ENCODE results near the gene PPM1F. TPM values are rescaled to one million over a fixed set of nuclear protein-coding genes. Genes with fewer than 3 reads are reported as not detected.

The PPM1F gene
- total RNA-seq, 4 donors from 2014 or later: 22.9 to 67.3 (median 32.4) TPM

GRCh38 chr22:21939461-21939913 is 13.2 kb downstream of the PPM1F start:
- no peak for DNase-seq (ENCODE audit: low spot score)
- TF ChIP-seq CTCF (IDR thresholded peaks at IDR 0.05): no peak
- ATAC-seq (ENCODE audit: low FRiP score): no peak

- ATAC-seq (ENCODE audit: low FRiP score) (no peak), DNase-seq (ENCODE audit: low spot score) (no peak)
- no peak for TF ChIP-seq CTCF (IDR thresholded peaks at IDR 0.05)
These were observed 13.7 kb downstream of the PPM1F start for GRCh38 chr22:21938906-21939305.

GRCh38 chr22:21938071-21938822 is 14.4 kb downstream of the PPM1F start:
- ATAC-seq (ENCODE audit: low FRiP score) (peak; percentile 90), DNase-seq (ENCODE audit: low spot score) (peak; percentile 93)
- peak; percentile 37 to 98 (median 78) for TF ChIP-seq CTCF (IDR thresholded peaks at IDR 0.05)

- TF ChIP-seq CTCF (IDR thresholded peaks at IDR 0.05): no peak
- peak; percentile 72 for ATAC-seq (ENCODE audit: low FRiP score)
- no peak for DNase-seq (ENCODE audit: low spot score)
These were observed 14.9 kb downstream of the PPM1F start for GRCh38 chr22:21937821-21938070.

GRCh38 chr22:21937041-21937820 is 15.4 kb downstream of the PPM1F start:
- ATAC-seq (ENCODE audit: low FRiP score): no peak
- no peak for DNase-seq (ENCODE audit: low spot score)
- TF ChIP-seq CTCF (IDR thresholded peaks at IDR 0.05): no peak

GRCh38 chr22:21936151-21936775 is 16.4 kb downstream of the PPM1F start:
- DNase-seq (ENCODE audit: low spot score) (no peak), ATAC-seq (ENCODE audit: low FRiP score) (no peak)
- no peak for TF ChIP-seq CTCF (IDR thresholded peaks at IDR 0.05)

Data from omental fat pad (tissue), 4 donors.